Fibroblast of lung (primary cell): ENCODE results near the gene GFOD2.

Experiments
- CTCF ChIP-seq, 2 donors: IDR thresholded peaks in 1 of 2; conservative IDR thresholded peaks in 1 of 2; 1 replicate in 1 of 2; 2 replicates in 1 of 2; pipeline ENCODE4 v1.5.1; 2011 to 2012; ENCODE audit warnings: low read length in 2 of 2, control low read depth in 1 of 2, inconsistent platforms in 1 of 2, low read depth in 1 of 2, mild to moderate bottlenecking in 1 of 2
- EZH2 ChIP-seq: IDR thresholded peaks from 2 replicates; pipeline ENCODE4 v1.5.1; 2012; ENCODE audit warnings: low read length, control low read depth, mild to moderate bottlenecking; ENCODE audit errors: missing control alignments

GRCh38 chr16:67669499-67670101 is 49.5 kb downstream of the GFOD2 start:
- no peak for TF ChIP-seq EZH2
- no peak for TF ChIP-seq CTCF (conservative IDR thresholded peaks at IDR 0.05 in 1 of 2, IDR thresholded peaks at IDR 0.05 in 1 of 2; ENCODE audit: low read depth in 1 of 2, low read length in 2 of 2)
